HG02678 (cell line): Measurements from ENCODE around the gene BCL3.

Source experiments
- ATAC-seq: cut with Tn5 transposase; IDR thresholded peaks from one replicate; pipeline ENCODE4 v1.9.1; 2021; ENCODE audit warnings: mild to moderate bottlenecking, moderate library complexity; ENCODE audit not compliant: unreplicated experiment

Gene BCL3

DNA sequence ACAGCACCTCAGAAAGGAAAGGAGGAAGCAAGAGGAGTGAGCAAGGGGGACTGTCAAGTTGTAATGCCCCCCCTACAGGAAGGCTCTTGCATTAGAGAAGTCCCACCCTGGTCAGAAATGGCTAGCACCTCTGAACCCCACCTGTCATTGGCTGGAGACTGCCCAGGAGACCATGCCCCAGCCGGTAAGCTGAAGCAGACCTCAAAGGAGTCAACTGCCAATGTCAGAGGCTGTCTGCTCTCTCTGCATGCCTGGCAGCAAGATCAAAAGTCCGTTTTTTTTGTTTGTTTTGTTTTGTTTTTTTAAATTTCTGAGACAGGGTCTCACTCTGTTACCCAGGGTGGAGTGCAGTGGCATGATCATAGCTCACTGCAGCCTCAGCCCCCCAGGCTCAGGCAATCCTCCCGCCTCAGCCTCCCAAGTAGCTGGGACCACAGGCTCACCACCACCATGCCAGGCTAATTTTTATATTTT is 8.1 kb upstream of the BCL3 start:
- ATAC-seq = no peak

DNA sequence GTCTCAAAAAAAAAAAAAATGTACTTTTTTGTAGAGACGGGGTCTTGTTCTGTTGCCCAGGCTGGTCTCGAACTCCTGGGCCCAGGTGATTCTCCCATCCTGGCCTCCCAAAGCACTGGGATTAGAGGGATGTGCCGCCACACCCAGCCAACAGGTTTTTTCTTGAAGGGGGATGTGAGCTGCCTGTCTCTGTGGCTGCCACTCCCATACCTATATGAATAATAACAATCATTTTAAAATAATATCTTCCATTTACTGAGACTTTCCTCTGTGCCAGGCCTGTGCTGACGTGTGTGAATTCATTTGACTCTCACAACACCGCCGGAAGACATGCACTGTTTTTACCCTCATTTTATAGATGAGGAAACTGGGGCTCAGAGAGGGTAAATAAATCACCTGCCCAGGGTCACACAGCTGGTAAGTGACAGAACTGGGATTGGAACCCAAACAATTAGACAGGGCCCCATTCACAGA is 7.2 kb upstream of the BCL3 start:
- ATAC-seq = no peak

DNA sequence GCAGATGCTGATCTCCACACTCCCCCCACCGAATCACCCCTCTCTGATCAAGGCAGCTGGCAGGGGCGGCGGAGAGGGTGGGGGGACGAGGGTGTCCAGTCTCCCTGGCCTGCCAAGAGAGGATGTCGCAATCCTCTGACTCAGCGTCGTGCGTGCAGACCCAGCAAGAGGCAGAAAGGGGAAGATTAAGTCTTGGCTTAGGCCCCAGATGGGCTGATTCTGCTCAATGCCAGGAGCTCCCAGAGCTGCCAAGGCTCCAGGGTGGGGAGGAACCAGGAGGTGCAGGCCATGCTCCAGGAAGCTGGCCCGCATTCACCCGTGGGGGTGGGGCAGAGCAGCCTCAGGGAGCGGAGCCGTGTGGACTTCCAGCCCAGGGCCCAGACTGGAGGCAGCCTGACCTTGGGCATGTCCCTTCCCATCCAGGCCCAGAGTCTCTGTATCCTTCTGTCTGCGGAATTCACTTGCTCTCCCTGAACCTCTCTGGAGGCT is 6.6 kb upstream of the BCL3 start:
- ATAC-seq = no peak

DNA sequence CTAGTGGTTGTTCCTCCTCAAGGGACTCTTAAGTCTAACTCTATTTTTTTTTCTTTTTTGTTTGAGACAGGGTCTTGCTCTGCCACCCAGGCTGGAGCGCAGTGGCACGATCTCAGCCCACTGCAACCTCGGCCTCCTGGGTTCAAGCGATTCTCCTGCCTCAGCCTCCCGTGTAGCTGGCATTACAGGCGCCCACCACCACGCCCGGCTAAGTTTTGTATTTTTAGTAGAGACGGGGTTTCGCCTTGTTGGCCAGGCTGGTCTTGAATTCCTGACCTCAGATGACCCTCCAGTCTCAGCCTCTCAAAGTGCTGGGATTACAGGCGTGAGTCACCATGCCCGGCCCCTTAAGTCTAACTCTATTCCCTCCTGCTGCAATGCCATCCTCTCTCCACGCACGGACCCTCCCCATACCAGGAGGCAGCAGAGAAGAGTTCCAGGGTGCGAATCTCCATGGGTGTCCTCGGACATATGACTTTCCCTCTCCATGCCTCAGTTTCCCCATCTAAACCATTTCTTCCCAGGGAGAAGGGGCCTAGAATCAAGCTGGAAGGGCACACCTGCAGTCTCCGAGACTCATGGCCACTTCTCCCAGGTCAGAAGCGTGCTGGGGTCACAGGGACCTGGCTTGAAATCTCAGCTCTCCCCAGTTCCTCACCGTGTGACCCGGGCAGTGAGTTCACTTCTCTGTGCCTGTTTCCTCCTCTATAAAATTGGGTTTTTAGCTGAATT is 6.0 kb upstream of the BCL3 start:
- no peak for ATAC-seq

DNA sequence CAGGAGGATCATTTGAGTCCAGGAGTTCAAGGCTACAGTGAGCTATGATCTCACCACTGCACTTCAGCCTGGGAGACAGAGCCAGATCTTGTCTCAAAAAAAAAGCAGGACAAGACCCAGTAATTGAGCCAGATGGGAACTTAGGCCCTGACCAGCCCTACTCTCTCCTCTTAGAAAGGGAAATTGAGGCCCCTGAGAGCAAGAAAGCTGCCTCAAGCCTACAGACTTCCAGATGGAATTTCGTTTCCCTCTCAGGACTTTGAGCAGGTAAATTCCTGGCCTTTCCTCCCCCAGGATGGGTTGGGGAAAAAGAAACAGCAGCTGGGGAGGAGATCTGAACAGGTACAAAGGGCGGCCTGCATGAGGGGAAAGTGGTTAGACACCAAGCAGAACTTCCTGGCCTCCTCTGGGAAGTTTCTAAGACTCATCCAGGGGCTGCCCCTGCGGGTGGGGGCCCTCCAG is 3.6 kb upstream of the BCL3 start:
- ATAC-seq = no peak

DNA sequence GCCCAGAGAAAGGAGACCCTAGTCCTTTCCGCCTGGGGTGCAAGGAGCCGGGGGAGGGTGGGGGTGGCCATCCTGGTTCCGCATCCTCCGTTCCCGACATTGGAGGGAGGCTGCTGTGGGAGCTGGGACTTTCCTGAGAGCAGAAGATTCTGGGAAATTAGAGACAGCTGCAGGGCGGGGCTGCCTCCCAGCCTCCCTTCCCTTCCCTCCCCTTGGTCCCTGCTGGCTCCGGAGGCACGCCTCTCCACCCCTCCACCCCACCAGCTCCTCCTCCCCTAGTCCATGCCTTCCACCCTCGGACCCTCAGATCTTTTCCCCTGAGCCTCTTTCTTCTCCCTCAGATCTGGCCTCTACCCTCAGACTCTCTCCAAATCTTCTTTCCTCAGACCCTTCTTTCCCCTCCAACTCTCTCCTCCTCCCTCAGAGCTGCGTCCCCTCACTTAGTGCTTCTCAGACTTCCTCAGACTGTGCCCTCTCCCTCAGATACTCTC is 3.1 kb upstream of the BCL3 start:
- ATAC-seq = no peak

DNA sequence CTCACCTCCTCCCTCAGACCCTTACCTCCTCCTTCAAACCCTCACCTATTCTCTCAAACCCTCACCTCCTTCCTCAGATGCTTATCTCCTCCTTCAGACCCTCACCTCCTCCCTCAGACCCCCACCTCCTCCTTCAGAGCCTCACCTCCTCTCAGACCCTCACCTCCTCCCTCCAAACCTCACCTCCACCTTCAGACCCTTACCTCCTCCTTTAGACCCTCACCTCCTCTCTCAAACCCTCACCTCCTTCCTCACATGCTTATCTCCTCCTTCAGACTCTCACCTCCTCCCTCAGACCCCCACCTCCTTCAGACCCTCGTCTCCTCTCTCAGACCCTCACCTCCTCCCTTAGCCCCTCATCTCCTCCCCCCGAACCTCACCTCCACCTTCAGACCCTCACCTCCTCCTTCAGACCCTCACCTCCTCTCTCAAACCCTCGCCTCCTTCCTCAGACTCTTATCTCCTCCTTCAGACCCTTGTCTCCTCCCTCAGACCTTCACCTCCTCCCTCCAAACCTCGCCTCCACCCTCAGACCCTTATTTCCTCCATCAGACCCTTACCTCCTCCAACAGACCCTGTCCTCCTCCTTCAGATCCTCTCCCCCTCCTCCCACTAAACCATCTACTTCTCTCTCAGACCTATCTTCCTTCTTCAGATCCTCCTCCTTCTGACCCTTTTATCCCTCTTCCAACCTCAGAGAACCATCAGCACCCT is 2.5 kb upstream of the BCL3 start:
- ATAC-seq = no peak

DNA sequence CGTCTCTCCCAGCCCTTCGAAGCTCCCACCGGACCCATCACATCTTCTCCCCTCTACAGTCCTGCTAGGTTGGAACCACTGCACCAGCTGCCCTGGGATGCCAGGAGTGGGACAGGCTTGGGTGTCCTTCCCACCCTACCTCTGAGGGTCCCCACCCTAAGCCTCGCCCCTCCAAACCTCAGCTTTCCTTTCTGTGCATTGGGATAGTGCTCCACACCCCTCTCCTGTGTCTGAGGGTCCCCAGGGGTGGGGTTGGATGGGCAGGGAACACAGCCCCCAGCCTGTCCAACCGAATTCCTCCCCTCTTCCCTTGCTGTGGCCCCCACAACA is 1.9 kb upstream of the BCL3 start:
- ATAC-seq = no peak

DNA sequence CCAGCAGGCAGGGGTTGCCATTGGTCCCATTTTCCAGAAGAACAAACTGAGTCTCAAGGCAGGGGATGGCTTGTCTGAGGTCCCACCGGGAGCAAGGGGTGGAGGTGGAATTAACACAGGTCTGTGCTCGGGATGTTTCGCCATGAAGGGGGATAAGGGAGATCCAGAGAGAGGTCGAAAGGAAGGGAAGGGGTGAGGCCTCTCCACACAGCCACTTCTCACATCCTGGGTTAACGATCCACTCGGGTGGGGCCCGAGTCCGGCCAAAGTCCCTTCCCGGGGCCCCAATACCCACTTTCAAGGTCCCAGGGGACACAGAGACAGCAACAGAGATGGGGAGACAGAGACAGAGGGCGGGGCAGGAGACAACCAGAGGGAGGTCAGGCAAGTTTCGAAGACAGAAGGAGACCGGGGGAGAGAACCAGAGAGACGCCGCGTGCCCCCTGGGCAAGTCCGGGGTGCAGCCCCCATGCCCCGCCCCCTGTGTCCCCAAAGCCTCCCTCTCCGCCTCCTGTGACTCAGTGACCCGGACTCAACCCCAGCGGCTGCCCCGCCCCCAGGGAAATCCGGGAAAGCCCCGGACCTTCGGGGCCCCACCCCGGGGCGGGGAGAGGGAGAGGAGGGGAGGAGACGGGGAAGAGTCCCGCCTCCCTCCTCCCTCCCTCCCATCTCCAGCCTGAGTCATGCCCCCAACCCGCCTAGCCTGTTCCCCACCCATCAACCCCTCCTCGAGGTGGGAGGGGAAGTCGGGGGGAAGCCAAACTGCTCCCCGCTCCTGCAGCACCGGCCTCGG is 1.4 kb upstream of the BCL3 start:
- ATAC-seq = peak; percentile 49

DNA sequence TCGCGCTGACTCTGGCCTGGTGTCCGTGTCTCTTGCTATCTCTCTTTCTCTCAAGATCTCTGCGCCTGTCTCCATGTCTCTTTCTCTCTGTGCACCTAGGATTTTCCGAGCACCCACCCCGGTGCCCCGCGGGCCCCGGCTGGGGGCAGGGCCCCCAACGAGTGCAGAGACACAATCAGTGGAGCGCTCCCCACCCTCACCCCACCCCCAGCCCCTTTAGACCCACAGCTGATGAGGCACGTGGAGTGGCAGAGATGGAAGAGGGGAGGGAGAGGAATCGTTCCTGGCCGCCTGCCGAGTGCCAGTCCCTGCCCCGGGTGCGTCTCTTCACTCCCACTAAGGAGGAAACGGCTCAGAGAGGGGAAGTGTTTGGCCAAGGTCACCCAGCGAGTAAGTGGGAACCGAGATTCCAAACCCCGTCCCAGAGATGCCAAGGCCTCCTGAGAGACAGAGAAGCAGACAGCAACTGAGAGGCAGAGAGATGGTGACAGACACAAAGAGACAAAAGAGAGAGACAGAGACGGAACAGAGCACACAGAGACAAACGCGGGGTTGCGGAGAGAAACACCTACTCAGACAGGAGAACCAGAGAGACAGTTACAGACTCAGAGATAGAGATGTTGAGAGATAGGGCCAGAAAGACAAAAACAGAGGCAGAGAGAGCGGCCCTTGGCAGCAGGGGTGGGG is 626 bp upstream of the BCL3 start:
- no peak for ATAC-seq

DNA sequence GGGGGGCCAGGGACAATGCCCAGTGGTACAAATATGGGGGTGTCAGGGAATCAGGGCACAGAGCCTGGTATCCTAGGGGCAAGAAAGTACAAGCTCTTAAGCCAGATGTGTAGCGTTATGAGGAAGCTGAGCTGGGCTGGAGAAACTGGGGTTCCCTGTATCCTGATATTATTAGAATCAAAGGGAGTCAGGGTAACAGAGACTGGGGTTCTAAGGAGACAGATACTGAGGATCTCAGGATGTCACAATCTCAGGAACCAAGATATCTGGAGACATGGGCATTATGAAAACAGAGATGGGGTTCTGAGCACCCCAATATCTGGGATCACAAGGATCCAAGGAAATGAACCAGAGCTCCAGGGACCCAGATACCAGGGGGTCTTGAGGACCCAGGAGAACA is 784 bp downstream of the BCL3 start:
- ATAC-seq = no peak

DNA sequence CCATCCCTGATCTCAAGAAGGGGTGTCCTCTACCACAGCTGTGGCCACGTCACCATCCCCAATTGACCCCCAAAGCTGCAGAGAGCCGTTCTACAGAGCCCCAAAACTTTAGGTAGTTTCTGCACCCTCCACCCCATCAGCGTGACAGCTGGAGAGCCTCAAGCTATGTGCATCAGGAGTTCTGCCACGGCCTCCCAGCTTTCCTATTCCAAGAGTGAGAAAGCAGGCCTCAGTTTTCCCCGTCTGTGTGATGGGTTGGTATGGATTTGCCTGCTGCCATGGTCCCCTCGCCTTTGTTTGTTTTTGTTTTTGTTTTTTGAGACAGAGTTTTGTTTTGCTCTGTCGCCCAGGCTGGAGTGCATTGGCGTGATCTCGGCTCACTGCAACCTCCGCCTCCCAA is 1.5 kb downstream of the BCL3 start:
- no peak for ATAC-seq

DNA sequence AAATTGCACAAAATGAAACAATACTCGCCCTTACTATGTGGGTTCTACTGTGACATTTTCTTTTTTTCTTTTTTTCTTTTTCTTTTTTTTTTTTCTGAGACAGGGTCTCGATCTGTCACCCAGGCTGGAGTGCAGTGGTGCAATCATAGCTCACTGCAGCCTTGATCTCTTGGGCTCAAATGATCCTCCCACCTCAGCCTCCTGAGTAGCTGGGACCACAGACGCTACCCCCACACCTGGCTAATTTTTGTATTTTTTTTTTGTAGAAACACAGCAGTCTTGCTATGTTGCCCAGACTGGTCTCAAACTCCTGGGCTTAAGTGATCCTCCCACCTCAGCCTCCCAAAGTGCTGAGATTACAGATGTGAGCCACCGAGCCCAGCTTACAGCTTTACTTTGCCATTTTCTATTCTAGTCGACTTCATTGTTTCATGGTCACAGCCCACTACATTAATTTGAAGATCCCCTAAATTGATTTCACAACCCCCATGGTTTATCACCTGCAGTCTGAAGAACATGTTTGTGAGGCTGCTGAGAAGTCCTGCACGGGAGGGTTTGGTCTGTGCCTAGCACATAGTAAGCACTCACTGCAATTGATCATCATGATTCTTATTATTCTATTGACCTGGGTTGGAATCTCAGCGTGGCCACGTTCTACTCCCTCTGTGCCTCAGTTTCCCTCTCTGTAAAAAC is 3.8 kb downstream of the BCL3 start:
- ATAC-seq = no peak

DNA sequence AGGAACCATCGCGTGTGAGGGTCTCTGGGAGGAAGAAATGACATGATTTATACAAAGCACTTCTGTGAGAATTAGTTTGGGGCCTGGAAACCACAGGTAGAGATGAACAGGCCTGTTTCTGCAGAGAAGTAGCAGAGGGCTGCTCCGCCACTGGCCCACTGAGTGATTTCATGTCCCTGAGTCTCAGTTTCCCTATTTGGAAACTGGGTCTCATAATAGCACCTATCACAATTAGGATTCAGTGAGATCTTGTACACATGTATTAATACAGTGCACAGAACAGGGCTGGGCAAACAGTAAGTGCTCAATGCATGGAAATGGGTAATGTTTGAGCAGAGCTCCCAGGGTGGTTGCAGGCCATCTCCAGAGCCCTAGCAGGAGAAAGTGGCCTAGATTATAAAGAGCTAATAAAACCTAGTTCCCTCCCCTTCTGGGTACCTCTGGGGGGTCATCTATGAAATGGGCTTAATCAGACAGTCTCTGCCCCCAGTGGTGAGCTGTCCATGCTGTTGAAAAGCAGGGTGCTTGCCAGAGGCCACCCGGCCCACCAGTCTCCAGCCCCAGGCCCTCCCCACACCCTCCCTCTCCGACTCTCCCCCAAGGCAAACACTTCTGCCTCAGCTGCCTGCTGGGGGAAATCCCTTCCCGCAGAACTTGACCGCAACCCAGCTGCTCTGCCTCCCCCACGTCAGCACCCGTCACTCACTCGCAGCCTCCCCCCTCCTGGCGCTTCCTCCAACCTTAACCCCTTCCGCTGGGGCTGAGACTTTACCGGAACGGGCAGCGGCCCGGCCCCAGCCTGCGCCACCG is 4.5 kb downstream of the BCL3 start:
- peak; percentile 76 for ATAC-seq

DNA sequence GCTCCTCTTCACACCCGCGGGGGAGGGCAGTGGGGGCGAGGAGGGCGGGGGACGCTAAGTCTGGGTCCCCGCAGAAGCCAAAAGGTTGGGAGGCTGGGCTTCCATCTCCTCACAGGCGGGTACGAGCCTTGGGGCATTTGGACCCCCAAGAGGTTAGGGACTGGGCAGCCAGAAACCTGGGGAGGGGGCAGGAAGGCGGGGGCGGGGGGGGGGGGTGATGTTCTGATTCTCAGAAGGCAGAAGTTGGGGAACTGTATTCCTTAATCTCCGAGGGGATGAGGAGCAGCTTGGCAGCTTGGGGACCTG is 5.1 kb downstream of the BCL3 start:
- no peak for ATAC-seq

DNA sequence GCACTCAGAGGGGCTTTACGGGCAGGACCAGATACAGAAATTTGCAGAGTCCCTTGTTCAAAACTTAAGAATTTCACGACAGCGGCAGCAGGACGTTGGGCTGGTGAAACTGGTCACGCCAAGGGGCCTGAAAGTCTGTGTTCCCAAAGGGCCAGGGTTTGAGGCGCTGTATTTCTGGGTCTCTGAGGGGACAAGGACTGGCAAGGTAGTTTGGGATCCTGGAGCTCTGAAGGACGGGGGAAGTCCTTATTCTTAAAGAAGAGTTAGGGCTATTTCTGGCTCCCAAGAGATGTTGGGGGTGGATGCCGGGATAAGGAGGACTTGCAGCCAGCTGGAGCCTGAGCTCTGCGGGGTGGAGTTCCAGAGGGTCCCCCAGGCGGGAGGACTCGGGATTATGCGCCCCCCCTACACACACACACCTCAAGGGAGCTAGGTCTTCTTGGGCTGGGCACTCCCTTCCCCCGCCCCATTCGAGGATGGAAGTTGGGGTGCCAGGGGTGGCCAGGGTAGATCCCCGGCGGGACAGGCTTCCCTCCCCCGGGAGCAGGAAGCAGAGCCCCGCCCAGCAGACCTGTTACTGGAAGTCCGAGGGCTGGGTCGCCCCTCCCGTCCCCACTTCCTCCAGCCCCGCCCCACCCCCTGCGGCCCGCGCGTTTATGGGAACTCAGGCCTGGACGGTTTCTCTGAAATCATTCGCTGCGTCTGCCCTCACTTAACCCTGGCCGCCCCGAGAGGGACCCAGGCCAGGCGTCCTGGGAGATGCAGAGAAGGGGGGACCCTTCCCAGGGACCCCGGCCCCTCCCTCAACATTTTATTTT is 5.6 kb downstream of the BCL3 start:
- ATAC-seq = peak; percentile 37

DNA sequence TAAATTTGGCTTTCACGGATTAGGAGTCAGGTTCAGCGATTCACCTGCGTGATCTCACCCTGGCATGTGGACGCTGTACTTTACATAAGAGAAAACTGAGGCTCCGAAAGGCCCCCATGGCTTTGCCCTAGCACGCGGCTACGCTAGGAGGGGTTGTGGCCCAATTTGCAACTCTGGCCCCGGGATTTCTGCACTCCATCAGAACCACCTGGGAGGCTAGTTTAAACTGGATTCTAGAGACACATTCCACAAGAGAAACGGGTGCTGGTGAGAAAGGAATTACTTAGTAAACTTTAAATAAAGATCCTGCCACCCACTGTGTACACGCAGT is 6.2 kb downstream of the BCL3 start:
- ATAC-seq = no peak

DNA sequence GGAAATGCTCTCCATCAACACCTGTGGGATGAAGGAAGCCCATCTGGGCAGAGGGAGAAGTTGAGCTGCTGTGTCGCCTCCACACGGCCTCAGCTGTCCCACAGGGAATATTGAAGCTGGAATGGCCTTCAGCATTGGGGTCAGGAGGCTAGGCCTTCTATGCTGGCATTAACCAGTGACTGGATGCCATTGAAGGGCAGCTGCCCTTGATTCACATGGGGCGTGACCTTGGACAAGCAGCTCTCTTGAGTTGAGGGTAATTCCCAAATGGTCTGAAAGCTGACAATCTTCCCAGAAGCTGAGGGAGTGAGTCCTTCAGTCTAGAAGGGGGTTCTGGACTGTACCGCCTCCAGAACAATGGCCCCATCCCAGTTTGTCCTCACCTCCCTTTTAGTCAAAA is 6.7 kb downstream of the BCL3 start:
- no peak for ATAC-seq

DNA sequence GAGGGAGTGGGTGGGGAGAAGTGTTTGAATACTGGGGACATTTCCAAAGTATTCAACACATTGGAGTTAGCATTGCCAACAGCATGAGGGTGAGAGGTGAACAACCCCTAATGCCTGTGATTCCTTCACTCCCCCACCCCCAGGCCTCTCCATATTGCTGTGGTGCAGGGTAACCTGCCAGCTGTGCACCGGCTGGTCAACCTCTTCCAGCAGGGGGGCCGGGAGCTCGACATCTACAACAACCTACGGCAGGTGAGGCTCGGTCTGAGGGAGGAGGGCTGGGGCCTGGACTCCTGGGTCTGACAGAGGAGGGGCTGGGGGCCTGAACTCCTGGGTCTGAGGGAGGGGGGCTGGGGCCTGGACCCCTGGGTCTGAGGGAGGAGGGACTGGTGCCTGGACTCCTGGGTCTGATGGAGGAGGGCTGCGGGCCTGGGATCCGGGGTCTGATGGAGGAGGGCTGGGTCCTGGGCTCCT is 7.6 kb downstream of the BCL3 start:
- ATAC-seq = no peak
